ENCODE measurements around the gene BRD9.

- TF ChIP-seq, protein P1, sequence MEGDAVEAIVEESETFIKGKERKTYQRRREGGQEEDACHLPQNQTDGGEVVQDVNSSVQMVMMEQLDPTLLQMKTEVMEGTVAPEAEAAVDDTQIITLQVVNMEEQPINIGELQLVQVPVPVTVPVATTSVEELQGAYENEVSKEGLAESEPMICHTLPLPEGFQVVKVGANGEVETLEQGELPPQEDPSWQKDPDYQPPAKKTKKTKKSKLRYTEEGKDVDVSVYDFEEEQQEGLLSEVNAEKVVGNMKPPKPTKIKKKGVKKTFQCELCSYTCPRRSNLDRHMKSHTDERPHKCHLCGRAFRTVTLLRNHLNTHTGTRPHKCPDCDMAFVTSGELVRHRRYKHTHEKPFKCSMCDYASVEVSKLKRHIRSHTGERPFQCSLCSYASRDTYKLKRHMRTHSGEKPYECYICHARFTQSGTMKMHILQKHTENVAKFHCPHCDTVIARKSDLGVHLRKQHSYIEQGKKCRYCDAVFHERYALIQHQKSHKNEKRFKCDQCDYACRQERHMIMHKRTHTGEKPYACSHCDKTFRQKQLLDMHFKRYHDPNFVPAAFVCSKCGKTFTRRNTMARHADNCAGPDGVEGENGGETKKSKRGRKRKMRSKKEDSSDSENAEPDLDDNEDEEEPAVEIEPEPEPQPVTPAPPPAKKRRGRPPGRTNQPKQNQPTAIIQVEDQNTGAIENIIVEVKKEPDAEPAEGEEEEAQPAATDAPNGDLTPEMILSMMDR (IDR thresholded peaks at IDR 0.05): no peak
- no peak for TF ChIP-seq EP300 (IDR thresholded peaks at IDR 0.05)
- TF ChIP-seq POLR2AphosphoS5 (IDR thresholded peaks at IDR 0.05): no peak
- TF ChIP-seq POLR2A (IDR thresholded peaks at IDR 0.05; ENCODE audit: low read depth): no peak
Observed at GRCh38 chr5:859798-860296, 32.8 kb downstream of the BRD9 start.

Measured in esophagus muscularis mucosa (tissue), 4 donors.